ENCODE results near the gene TSPEAR.
"Not testable (repeated sequence)": the region's sequence is repeated elsewhere in the genome, so short reads cannot be mapped to it uniquely, and the experiment has no call there.

The TSPEAR gene

DNA sequence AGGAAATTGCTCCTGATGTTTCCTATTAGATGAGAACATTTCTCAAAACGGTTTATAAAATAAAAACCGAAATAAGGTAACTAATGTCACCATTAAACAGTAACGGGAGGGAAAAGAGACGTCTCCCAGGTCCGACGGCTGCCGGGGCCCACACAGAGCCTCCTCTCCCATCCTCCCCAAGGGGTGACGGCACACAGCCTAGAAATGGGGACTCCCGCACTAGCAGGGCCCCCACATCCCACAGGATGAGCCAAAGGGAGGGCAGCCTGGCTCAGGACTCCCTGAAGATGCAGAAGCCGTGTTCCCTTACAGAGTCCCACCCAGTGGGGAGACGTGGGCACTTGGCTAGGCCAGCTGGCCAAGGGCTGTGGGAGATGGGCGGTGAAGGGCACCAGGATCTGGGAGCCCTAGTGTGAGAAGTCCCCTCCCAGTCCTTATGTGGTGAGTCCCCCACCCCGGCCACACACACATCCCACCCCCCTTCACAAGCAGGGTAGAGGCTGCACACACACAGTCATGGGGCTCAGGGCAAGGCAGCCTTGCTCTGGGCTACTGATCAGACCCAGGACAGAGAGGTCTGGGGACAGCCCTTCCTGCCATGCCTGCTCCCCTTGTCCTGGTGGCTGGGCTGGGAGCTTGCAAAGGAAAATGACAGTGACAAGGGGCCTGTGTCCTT, 156.0 kb downstream of the TSPEAR start:
- Histone ChIP-seq H3K27me3 (replicated peaks; ENCODE audit: control insufficient read depth, insufficient read depth, low read length) (no peaks in the 10 kb centered on the region; the same call in 1 of the 2 replicates), H3K4me3 (replicated peaks; ENCODE audit: low read depth, low read length) (no peak overlapping the region), H3K36me3 (ENCODE audit: control insufficient read depth, insufficient read depth, low read length) (no peaks in the 10 kb centered on the region)
- DNase-seq (ENCODE audit: extremely low read depth, insufficient read length): no peak
- TF ChIP-seq, protein P1, sequence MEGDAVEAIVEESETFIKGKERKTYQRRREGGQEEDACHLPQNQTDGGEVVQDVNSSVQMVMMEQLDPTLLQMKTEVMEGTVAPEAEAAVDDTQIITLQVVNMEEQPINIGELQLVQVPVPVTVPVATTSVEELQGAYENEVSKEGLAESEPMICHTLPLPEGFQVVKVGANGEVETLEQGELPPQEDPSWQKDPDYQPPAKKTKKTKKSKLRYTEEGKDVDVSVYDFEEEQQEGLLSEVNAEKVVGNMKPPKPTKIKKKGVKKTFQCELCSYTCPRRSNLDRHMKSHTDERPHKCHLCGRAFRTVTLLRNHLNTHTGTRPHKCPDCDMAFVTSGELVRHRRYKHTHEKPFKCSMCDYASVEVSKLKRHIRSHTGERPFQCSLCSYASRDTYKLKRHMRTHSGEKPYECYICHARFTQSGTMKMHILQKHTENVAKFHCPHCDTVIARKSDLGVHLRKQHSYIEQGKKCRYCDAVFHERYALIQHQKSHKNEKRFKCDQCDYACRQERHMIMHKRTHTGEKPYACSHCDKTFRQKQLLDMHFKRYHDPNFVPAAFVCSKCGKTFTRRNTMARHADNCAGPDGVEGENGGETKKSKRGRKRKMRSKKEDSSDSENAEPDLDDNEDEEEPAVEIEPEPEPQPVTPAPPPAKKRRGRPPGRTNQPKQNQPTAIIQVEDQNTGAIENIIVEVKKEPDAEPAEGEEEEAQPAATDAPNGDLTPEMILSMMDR (IDR thresholded peaks at IDR 0.05; ENCODE audit: insufficient read depth, low read length, poor library complexity, severe bottlenecking): no peak

DNA sequence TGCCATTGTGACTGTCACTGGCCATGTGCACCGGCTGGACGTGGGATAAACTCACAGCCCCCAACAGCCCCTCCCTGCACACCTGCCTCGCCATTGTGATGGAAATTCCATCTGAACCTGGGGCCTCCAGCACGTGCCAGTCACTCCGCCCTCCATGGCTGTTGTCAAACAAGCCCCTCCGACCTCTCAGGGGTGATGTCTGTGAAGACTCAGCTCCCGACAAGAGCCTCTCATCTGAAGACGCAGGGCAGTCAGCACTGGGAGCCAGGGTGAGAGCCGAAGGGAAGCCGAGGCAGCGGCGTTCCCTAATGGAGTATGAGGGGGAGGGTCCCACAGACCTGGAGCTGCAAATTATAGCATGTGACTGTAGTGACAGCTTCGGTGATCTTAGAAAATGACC, 158.7 kb downstream of the TSPEAR start:
- DNase-seq (ENCODE audit: extremely low read depth, insufficient read length): no peak
- no peak overlapping the region for H3K4me3 ChIP-seq (replicated peaks; ENCODE audit: low read depth, low read length)
- no peaks in the 10 kb centered on the region for H3K36me3 ChIP-seq (ENCODE audit: control insufficient read depth, insufficient read depth, low read length)
- no peaks in the 10 kb centered on the region; the same call in 1 of the 2 replicates for H3K27me3 ChIP-seq (replicated peaks; ENCODE audit: control insufficient read depth, insufficient read depth, low read length)
- TF ChIP-seq, protein P1 (IDR thresholded peaks at IDR 0.05; ENCODE audit: insufficient read depth, low read length, poor library complexity, severe bottlenecking): no peak

DNA sequence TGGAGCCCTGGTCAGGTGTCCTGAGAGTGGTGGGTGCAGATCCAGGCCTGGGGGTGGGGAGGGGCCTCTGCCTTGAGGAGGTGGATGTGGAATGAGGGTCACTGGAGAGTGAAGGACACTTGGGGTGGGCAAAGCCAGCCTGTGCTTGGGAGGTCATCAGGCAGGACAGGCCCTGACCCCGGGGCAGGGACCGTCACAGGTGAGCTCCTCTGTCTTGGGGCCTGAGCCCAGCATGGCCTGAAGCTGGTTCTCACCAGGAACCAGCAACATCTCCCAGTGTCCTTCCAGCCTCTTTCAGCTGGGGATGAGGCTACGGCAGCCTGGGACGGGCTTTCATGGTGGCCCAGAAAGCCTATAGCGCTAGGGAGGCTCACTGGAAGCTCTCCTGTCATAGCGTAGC, 159.2 kb downstream of the TSPEAR start:
- H3K36me3 ChIP-seq (ENCODE audit: control insufficient read depth, insufficient read depth, low read length): no peaks in the 10 kb centered on the region
- TF ChIP-seq, protein P1 (IDR thresholded peaks at IDR 0.05; ENCODE audit: insufficient read depth, low read length, poor library complexity, severe bottlenecking): no peak
- H3K4me3 ChIP-seq (replicated peaks; ENCODE audit: low read depth, low read length): no peak overlapping the region
- no peaks in the 10 kb centered on the region; the same call in 1 of the 2 replicates for H3K27me3 ChIP-seq (replicated peaks; ENCODE audit: control insufficient read depth, insufficient read depth, low read length)
- no peak for DNase-seq (ENCODE audit: extremely low read depth, insufficient read length)

DNA sequence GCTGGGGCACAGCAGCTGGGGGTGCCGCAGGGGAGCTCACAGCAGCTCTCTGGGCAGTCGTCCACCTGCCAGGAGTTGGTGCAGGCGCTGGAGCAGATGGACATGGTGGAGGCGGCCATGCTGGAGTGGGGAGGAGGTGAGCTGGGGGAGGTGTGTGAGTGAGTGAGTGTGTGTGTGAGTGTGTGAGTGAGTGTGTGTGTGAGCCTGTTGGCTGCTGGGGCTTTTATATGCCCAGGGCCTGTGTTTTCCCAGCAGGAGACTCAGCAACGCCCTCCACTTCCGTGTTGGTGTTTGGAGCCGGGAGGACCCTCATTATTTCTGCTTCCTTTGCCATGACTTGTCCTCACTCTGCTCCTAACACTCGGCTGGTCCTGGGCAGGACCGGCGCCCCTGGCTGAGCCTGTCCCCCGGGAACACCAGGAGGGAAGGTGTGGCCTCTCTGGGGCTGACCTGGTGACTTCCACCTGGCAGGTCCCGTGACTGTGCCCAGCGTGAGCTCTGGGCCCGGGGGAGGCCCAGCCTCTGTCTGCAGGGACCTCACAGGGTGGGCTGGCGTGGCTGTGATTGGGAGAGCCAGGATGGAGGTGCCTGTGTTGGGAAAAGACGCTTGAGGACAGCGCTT, 159.9 kb downstream of the TSPEAR start, which contains the start of gene KRTAP10-2:
Gene KRTAP10-2, minus strand, starts transcription at position 166 of the 622 bp plus-strand sequence. Its CDS starts 47 bp downstream, at position 119.
- no peaks in the 10 kb centered on the region for H3K36me3 ChIP-seq (ENCODE audit: control insufficient read depth, insufficient read depth, low read length)
- DNase-seq (ENCODE audit: extremely low read depth, insufficient read length): no peak
- no peak within 1 kb of the TSS for H3K4me3 ChIP-seq (replicated peaks; ENCODE audit: low read depth, low read length)
- H3K27me3 ChIP-seq (replicated peaks; ENCODE audit: control insufficient read depth, insufficient read depth, low read length): no peaks in the 10 kb centered on the region; the same call in 1 of the 2 replicates
- TF ChIP-seq, protein P1 (IDR thresholded peaks at IDR 0.05; ENCODE audit: insufficient read depth, low read length, poor library complexity, severe bottlenecking): no peak

DNA sequence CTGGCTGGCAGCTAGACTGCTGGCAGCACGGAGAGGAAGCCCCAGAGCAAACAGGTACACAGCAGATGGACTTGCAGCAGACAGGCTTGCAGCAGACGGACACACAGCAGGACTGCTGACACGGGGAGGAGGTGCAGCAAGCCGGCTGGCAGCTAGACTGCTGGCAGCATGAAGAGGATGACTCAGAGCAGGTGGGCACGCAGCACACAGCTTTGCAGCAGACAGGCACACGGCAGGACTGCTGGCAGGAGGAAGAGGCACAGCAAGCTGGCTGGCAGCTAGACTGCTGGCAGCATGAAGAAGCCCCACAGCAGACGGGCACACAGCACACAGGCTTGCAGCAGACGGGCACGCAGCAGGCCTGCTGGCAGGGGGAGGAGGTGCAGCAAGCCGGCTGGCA, 160.6 kb downstream of the TSPEAR start:
- Histone ChIP-seq H3K4me3 (replicated peaks; ENCODE audit: low read depth, low read length) (no peak overlapping the region), H3K27me3 (replicated peaks; ENCODE audit: control insufficient read depth, insufficient read depth, low read length) (no peaks in the 10 kb centered on the region; the same call in 1 of the 2 replicates), H3K36me3 (ENCODE audit: control insufficient read depth, insufficient read depth, low read length) (no peaks in the 10 kb centered on the region)
- DNase-seq (ENCODE audit: extremely low read depth, insufficient read length): no peak
- TF ChIP-seq, protein P1 (IDR thresholded peaks at IDR 0.05; ENCODE audit: insufficient read depth, low read length, poor library complexity, severe bottlenecking): no peak

DNA sequence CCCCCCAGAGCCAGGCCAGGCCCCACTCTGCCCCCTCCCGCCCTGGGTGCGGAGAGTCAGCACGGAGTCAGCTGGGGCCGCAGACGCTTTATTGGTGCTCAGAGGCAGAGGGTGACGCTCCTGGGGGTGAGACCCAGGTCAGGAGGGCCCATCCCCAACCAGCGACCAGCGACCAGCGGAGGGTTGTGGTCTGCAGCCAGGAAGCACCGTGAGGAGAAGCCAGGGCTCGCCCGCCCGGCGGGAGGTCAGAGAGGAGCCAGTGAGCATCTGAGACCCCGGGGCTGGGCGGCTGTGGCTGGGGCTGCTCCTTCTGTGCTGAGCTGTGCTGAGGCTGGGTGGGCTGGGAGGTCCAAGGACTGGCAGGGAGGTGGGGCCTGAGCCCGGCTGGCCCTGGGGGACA, 161.1 kb downstream of the TSPEAR start:
- H3K4me3 ChIP-seq (replicated peaks; ENCODE audit: low read depth, low read length); H3K36me3 ChIP-seq (ENCODE audit: control insufficient read depth, insufficient read depth, low read length); H3K27me3 ChIP-seq (replicated peaks; ENCODE audit: control insufficient read depth, insufficient read depth, low read length); DNase-seq (ENCODE audit: extremely low read depth, insufficient read length): not testable (repeated sequence)

All from GM06990 (cell line).